ENCODE results near the gene DDX59.

DDX59 gene

GRCh38 chr1:200628223-200628881 lies 41.4 kb downstream of the DDX59 start:
- ATAC-seq = peak; percentile 52 to 75

DNA sequence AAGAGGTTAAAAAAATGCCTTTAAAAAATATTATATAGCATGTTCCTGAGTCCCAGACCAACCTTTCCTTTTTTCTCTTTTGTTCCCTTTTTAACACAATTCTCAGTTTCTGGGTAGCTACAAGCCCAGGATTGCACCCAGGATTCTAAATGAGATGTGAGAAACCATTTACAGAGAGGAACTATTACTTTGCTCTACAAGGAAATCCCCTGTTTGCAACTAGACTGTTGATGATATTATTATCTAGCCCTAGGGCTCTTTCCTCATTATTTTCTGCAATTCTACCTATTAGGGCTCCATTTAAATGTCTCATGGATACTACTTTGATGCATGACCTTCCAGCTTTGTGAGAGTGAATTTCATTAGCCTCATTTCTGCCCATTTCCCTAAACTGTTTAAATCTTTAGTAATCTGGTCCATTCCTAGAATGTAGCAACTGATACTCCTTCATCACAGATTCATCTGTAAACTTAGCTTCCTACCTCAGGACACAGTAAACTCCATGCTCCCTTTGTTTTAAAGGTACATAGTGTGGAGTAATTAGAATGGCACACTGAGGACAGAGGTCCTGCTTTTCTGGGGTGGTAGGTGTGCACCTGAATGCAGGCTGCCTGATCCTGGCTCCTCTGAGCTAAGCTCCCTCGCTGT lies 42.0 kb downstream of the DDX59 start:
- no peak for ATAC-seq

DNA sequence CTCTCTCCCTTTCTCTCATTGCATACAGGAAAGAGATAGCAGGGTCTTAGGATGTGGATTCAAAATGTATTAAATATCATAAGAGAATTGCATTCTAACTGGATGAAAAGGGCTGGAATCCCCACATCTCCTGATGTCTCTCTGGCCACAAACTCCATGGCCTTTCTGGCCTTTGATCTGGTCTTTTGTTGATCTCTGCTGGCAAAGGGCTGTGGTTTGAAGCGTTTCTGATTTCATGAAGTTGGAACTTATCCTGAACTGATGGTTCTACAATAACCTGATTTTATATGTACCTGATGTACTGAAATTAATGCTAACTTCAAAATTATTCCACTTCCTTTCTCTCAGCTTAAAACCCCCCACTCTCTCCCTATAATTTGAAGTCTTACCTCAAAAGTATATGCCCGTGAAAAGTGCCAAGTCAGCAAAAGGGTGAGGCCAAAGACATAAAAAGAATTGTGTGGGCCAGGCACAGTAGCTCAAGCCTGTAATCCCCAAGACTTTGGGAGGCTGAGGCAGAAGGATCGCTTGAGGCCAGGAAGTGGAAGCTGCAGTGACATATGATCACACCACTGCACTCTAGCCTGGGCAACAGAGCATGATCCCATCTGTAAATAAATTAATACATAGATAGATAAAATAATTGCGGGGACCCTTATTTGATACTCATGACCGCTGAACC lies 42.7 kb downstream of the DDX59 start:
- no peak for ATAC-seq

- peak; percentile 60 to 62 for ATAC-seq
Observed at GRCh38 chr1:200625381-200625824, 44.3 kb downstream of the DDX59 start.

DNA sequence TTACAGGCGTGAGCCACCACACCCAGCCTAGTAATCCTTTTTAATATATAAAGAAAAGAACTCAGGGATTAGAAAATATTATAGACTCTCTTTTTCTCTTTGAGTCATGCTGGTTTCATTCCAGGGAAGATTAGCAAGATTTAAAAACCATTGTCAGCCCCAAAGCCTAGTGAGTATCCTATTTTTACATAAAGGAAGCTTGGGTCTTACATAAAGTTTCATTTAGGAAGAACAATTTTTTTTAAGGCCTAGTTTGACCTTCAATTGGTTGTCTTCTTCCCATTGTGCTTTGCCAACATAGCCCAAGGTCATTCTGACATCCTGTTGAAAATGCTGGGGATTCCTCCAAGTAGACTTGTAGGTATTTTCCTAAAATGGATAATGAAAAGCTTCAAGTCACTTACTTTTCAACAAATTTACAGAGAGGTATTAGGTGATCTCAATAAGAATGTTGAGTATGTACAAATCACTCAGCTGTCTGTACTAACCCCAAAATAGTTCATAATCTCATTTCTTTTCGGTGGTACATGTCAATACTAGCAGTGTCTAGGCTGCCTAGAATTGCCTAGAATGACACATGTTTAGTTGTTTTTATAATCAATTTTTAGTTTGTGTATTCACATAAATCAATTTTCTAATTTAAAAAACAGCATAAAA lies 44.9 kb downstream of the DDX59 start:
- no peak for ATAC-seq

DNA sequence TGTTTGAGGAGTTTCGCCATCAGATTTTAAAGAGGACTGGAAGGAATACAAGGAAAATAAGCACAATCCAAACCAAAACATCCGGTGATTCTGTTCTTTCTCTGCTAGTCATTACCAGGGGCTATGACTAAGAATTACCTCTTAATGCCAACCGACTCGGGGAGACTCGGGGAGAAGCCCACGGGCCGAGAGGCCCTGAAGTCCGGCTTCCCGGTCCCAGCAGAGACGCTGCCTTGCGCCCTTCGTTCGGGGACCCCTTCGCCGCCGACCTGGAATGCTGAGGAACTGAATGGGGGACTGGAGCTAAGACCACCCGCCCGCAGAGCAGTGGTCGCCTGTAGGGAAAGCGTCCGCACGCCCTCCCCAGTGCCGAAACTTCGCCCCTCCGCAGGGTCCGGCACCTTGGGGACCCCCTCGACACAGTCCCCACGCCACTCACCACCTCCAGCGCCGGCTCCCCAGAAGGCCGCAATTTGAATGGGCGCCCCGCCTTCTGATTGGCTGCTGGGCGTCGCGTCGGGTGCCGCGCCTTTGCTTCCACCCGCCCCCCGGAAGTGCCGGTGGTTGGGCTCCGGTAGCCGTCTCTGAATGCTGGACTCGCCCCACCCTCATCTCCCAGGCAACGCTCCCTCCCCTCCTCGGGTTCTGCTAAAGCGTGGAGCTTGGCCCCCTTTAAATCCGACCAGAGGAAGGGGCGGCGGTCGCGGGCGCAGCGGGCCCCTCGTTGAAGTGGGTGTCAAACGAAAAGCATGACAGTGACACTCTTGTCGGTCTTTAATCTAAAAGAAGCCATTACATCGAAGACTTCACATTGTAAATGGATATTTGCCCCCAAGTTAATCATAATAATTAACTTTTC lies 49.2 kb downstream of the DDX59 start, which contains the start of gene KIF14:
TSS of gene KIF14 (minus strand) at position 479 of the 859 bp plus-strand sequence. CDS start 2,028 bp downstream, outside the sequence.
- peak; percentile 91 to 92 for ATAC-seq

DNA sequence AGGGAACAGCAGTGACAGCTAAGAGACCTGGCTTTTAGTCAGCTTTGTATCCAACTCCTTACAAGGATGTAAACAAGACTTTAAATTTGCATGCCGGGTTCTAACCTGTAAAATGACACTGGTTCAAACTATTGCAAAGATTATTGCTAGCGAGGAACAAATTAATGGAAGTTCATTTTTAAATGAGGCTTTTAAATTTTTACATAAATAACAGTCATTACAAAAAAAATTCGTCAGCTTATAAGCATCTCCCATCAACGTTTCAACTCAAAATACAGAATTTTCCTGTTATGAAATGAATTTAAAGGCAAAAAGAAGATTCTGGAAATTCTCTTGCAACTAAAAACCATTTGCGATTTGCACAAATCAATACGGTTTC lies 49.8 kb downstream of the DDX59 start:
- no peak for ATAC-seq

DNA sequence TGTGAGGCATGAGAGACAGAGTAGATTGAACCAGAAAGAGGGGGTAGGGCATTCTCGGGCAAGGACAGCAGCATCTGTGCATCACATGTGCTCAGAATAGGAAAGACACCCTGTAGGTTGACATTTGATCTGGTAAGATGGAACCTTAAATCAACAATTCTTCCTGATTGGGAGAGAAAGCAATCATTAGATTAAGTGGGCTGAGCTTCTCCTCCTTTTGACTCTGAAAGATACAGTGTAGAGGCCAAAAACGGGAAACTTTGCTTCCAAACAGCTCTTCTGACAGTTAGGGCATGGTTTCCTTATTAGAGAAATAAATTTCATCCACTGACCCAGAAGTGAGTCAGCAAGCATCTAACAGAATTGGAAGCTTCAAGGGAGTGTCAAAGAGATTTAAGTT lies 58.9 kb downstream of the DDX59 start:
- ATAC-seq = no peak

GRCh38 chr1:200602632-200603031 lies 67.1 kb downstream of the DDX59 start:
- no peak for ATAC-seq

Measured in activated CD4-positive, CD25-positive, alpha-beta regulatory T cell treated with anti-CD3 and anti-CD28 coated beads, Interleukin-2, amount 50 U/mL, for 24 hours (primary cell).